Nephron progenitor cell (in vitro differentiated cells): ENCODE results near the gene RBM22.

ENCODE experiments used
- DNase-seq: peaks from one replicate; pipeline ENCODE4 v3.0.0; 2021
- H3K27ac Mint-ChIP-seq: 2 replicates; pipeline ENCODE4 v1.8.0; 2021; ENCODE audit warnings: mild to moderate bottlenecking, moderate library complexity, mixed read lengths
- H3K27me3 Mint-ChIP-seq: 2 replicates; pipeline ENCODE4 v1.8.0; 2021; ENCODE audit warnings: mild to moderate bottlenecking, low read depth, mixed read lengths; ENCODE audit not compliant: poor library complexity
- H3K36me3 Mint-ChIP-seq: 2 replicates; pipeline ENCODE4 v1.8.0; 2021; ENCODE audit warnings: low read depth, mixed read lengths
- H3K4me1 Mint-ChIP-seq: 2 replicates; pipeline ENCODE4 v1.8.0; 2021; ENCODE audit warnings: mixed read lengths
- H3K4me3 Mint-ChIP-seq: 2 replicates; pipeline ENCODE4 v1.8.0; 2021; ENCODE audit warnings: mild to moderate bottlenecking, moderate library complexity, mixed read lengths
- H3K9me3 Mint-ChIP-seq: 2 replicates; pipeline ENCODE4 v1.8.0; 2021; ENCODE audit warnings: mild to moderate bottlenecking, moderate library complexity, mixed read lengths
- TF ChIP-seq, protein P1 (sequence below): fragments of 200-600 bp; sonication (generic); IDR thresholded peaks from 2 replicates; pipeline ENCODE4 v1.5.0; 2021; ENCODE audit warnings: antibody characterized with exemption

RBM22 gene

DNA sequence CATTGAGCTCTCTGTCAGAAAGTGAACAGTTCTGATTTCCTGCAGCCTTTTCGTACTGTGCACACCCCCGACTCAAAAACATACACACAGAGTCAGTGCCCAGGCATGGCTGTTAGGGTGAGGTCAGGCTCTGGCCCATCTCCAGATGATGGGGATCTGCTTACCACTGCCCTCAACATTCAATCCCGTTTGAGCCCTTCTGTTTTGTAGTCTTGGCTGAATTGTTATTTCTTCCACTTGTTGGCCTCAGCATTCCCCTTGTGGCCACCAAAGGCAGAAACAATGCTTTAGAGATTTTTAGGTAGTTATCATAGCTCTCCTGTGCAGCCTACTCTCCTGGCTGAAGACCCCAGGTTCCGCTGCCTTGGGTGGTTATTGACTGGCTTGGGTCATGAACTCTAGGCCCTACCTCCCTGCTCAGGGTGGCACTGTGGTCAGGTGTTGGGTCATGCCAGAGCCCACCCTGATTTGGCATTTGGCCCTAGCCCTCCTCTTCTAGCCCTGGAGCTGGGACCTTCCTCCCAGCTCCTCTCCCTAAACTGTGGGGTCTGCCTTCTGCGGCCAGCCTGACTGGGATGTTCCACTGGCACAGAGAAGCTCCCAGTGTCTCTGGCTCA is 47.6 kb downstream of the RBM22 start:
- peaks cover 6% of the 10 kb centered on the region for H3K27me3 Mint-ChIP-seq
- peaks cover 65% of the 10 kb centered on the region for H3K4me1 Mint-ChIP-seq

DNA sequence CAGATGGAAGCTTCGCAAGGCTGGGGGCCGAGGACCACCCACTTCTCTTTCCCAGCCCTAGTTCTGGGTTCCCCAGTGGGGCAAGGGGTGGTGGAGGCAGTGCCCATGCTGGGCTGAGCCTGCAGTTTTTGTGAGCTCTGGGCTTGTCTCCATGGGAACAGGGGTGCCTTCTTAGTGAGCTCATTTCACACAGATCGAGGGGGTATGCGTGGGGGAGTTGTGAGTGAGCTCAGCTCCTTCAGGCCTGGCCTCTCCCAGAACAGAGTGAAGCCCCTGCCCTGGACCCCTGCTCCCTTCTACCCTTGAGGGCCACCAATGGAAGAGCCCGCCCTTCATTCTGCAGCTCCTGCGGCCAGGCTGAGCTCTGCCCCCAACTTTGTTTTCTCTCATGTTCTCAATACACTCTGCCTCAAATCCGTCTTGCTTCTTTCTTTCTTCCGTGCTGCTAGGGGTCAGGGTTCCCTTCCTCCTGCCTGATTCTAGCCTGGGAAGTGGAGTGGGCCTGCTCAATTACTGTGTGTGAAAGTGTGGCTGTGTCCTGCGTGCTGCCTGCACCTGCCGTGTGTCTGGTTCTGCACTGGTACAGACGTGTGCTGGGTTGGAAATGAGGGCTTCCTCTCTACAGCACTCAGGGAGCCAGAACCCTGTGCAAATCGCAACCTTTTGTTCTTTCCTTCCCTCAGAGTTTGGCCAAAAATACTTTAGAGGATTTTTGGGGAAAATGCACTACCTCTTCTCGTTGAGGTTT is 48.8 kb downstream of the RBM22 start:
- H3K4me3 Mint-ChIP-seq = no peak overlapping the region
- TF ChIP-seq, protein P1, sequence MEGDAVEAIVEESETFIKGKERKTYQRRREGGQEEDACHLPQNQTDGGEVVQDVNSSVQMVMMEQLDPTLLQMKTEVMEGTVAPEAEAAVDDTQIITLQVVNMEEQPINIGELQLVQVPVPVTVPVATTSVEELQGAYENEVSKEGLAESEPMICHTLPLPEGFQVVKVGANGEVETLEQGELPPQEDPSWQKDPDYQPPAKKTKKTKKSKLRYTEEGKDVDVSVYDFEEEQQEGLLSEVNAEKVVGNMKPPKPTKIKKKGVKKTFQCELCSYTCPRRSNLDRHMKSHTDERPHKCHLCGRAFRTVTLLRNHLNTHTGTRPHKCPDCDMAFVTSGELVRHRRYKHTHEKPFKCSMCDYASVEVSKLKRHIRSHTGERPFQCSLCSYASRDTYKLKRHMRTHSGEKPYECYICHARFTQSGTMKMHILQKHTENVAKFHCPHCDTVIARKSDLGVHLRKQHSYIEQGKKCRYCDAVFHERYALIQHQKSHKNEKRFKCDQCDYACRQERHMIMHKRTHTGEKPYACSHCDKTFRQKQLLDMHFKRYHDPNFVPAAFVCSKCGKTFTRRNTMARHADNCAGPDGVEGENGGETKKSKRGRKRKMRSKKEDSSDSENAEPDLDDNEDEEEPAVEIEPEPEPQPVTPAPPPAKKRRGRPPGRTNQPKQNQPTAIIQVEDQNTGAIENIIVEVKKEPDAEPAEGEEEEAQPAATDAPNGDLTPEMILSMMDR = no peak
- H3K36me3 Mint-ChIP-seq = no peaks in the 10 kb centered on the region
- peaks cover 62% of the 10 kb centered on the region for H3K4me1 Mint-ChIP-seq
- no peaks in the 10 kb centered on the region for H3K9me3 Mint-ChIP-seq
- DNase-seq = no peak
- H3K27me3 Mint-ChIP-seq = peaks cover 4% of the 10 kb centered on the region
- peak overlapping the region; percentile 15 for H3K27ac Mint-ChIP-seq

More for the DNA sequence above, 47.6 kb downstream of the RBM22 start:
- no peak for DNase-seq
- TF ChIP-seq, protein P1 = no peak
- no peak overlapping the region for H3K27ac Mint-ChIP-seq
- H3K9me3 Mint-ChIP-seq = no peaks in the 10 kb centered on the region
- H3K36me3 Mint-ChIP-seq = no peaks in the 10 kb centered on the region
- H3K4me3 Mint-ChIP-seq = no peak overlapping the region

DNA sequence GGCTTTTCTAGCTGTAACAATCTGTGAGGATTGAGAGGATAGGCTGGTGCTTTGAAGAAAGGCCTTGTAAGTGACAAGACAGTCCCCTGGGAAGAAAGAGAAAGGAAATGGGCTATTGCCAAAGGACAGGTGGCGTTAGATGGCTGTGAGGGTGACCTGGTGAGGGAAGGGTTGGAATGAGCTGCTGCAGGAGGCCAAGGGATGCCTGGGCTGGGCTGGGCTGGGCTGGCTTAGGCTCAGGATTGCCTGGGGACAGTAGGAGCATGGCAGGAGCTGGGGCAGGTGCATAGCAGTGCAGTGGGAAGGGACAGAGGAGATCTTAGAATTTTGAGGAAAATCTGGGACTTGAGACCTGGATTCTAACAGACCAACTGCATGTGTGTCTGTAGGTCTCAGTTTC is 49.5 kb downstream of the RBM22 start:
- no peaks in the 10 kb centered on the region for H3K9me3 Mint-ChIP-seq
- H3K4me1 Mint-ChIP-seq = peaks cover 62% of the 10 kb centered on the region
- no peak for DNase-seq
- peak overlapping the region; percentile 5 for H3K27ac Mint-ChIP-seq
- TF ChIP-seq, protein P1 = no peak
- peaks cover 4% of the 10 kb centered on the region for H3K27me3 Mint-ChIP-seq
- H3K4me3 Mint-ChIP-seq = peak overlapping the region; percentile 5
- H3K36me3 Mint-ChIP-seq = no peaks in the 10 kb centered on the region

DNA sequence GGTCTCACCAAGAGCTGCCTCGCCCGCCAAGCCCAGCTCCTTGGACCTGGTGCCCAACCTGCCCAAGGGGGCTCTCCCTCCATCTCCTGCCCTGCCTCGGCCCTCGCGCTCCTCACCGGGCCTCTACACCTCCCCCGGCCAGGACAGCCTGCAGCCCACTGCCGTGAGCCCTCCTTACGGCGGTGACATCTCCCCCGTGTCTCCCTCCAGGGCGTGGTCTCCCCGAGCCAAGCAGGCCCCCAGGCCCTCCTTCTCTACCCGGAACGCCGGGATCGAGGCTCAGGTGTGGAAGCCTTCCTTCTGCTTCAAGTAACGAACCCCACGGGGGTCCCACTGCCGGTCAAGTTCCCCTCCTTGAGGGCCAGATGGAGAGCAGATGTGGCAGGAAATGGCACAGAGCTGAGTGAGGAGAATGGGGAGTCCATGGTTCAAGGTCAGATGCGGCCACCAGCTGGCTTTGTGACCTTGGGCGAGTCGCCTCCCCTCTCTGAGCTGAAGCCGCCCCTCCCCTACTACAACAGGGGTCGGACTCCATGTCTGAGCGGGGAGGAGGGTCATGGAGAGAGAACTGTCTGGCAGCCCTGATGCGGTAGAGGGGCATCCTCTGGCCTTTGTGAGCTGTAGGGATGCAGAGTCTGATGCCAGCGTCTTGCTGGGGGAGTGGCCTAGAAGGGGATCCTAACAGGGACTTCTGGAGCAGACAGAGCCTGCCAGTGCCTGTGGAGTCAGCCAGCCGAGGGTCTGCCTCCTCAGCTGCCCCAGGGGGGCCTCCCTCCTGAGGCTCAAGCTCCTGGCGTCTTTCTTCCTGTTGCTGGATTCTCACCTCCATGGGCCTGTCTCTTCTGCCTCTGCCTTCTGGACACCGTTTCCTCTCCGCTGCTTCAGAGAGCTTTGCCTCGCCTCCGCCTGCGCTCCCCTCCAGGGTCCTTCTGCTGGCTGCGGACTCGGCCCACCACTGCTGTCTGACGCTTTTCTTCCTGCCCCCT is 50.5 kb downstream of the RBM22 start:
- H3K27me3 Mint-ChIP-seq = peaks cover 8% of the 10 kb centered on the region
- DNase-seq = no peak
- TF ChIP-seq, protein P1 = no peak
- H3K4me1 Mint-ChIP-seq = peaks cover 68% of the 10 kb centered on the region
- H3K27ac Mint-ChIP-seq = peak overlapping the region; percentile 48
- no peaks in the 10 kb centered on the region for H3K36me3 Mint-ChIP-seq
- H3K4me3 Mint-ChIP-seq = no peak overlapping the region
- no peaks in the 10 kb centered on the region for H3K9me3 Mint-ChIP-seq

DNA sequence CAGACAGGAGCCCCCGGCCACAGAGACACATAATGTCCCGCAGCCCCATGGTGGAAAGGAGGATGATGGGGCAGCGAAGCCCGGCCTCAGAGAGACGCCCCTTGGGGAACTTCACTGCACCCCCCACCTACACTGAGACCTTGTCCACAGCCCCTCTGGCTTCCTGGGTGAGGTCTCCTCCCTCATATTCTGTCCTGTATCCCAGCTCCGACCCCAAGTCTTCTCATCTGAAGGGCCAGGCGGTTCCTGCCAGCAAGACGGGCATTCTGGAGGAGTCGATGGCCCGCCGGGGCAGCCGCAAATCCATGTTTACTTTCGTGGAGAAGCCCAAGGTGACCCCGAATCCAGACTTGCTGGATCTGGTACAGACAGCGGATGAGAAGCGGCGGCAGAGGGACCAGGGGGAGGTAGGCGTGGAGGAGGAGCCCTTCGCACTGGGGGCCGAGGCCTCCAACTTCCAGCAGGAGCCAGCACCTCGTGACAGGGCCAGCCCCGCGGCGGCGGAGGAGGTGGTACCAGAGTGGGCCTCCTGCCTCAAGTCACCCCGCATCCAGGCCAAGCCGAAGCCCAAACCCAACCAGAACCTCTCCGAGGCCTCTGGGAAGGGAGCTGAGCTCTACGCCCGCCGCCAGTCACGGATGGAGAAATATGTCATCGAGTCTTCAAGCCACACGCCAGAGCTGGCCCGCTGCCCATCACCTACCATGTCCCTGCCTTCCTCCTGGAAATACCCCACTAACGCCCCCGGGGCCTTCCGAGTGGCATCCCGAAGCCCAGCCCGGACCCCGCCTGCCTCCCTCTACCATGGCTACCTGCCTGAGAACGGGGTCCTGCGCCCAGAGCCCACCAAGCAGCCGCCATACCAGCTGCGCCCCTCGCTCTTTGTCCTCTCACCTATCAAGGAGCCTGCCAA is 51.5 kb downstream of the RBM22 start:
- H3K4me3 Mint-ChIP-seq = no peak overlapping the region
- no peaks in the 10 kb centered on the region for H3K9me3 Mint-ChIP-seq
- DNase-seq = no peak
- H3K27me3 Mint-ChIP-seq = peaks cover 8% of the 10 kb centered on the region
- TF ChIP-seq, protein P1 = no peak
- H3K4me1 Mint-ChIP-seq = peaks cover 78% of the 10 kb centered on the region
- H3K27ac Mint-ChIP-seq = no peak overlapping the region
- H3K36me3 Mint-ChIP-seq = no peaks in the 10 kb centered on the region
